NCI-H146 treated with DMSO at 0.1 percent for 48 hours (cell line): ENCODE results near the gene FUZ.

Experiments used
- DNase-seq: peaks from one replicate; lab custom pipeline; 2025; ENCODE audit not compliant: unreplicated experiment; lab: John Stamatoyannopoulos, UW

FUZ gene

DNA sequence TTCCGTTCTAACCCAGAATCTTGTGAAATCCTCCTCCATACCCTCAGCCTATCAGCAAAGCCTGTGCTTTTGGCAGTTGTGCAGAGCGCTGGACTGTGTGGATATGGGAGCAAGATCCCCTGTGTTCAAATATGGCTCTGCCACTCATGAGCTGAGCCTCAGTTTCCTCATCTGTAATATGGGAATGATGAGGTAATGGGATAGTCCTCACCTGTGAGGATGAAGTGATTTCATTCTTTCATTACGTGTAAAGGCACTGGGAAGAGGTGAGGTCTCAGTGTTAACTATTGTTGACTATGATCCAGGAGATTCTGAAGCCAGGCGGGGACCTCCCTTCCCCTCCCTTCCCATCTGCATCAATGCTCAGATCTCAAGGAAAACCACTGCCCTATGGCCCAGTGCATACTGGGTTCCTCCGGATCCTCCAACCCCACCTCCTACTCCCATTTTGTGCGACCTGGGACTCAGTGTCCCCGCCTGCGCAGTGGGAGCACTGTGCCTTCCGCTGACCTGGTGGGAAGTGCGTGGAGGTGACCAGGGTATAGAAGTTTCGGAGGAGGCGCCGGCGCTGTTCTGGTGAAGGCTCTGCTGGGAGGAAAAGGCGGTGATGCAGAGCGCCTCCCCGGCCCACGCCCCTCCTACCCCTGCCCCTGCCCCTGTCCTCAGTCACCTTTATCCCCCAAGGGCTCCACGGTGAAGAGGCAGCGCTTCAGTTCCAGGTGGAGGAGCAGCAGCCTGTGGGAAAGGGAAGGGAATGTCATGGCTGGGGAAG lies 5.0 kb downstream of the FUZ start:
- DNase-seq, result no peak

DNA sequence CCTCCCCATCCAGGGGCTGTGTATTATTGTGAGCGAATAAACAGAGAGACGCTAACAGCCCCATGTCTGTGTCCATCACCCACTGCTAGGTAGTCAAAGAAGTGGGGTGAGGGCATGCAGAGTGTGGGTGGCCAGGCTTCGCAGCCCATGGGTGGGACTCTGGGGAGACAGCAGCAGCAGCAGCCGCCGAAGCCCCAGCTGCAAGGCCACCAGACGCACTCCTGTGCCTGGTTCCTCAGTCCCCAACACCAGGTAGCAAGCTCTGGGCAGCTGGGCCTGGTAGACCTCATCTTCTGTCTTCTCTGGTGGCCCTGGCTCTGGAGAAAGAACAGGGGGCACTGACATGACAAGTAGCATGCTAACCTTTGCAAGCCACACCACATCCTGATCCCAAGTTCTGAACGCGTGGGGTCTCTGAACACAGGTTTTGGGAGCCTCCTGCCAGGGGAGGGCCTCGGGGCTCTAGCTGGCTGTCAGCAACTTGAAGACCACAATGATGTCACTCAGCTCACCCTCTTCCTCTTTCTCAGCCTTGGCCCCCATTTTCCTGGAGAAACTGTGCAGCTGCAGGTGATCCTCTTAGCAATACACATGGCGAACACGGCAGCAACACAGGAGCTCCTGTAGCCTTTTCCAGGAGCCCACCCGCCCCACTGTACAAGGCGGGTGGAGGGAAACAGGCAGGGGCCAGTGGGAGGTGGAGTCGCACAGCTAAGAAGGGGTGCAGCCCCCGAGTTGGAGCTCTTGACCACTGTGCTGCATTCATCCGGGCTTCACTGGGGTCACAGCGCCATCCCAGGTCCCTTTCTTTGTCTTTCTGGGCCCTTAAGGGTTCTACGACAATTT lies 5.8 kb downstream of the FUZ start:
- no peak for DNase-seq

DNA sequence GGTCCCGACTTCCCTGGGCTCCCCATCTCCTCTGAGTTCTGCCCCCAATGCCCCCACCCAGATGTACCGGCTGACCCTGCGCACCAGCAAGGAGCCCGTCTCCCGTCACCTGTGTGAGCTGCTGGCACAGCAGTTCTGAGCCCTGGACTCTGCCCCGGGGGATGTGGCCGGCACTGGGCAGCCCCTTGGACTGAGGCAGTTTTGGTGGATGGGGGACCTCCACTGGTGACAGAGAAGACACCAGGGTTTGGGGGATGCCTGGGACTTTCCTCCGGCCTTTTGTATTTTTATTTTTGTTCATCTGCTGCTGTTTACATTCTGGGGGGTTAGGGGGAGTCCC lies 6.5 kb downstream of the FUZ start:
- no peak for DNase-seq

DNA sequence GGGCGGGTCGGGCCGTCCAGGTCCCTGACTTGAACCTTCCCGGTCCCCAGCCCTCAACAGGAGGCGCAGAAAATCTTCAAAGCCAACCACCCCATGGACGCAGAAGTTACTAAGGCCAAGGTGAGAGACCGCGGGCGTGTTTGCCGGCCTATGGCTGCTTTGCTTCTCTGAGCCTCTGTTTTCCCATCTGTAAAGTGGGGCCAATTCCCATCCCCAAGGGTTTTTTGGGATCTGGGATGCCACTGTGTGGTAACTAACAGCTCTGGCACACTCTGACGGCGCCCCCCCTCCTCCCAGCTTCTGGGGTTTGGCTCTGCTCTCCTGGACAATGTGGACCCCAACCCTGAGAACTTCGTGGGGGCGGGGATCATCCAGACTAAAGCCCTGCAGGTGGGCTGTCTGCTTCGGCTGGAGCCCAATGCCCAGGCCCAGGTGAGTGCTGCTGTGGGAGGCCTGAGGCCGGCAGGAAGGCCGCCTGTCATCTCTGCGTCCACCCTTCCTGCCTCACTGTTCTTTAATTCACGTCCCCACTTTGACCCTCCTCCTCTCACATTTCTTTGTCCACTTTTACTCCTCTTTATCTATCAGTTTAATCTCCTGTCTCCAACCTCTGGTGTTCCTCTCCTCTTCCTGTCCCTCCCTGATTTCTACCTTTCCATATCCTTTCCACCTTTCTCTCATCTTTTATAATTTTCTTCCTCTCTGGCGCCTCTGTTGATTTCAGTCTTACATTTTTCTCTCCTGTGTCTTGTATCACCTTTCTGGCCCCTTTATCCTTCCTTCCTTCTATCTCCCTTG lies 7.1 kb downstream of the FUZ start:
- no peak for DNase-seq

GRCh38 chr19:49803529-49803856 lies 9.6 kb downstream of the FUZ start:
- no peak for DNase-seq

- no peak for DNase-seq
These were observed 10.1 kb downstream of the FUZ start for GRCh38 chr19:49802836-49803528.

DNA sequence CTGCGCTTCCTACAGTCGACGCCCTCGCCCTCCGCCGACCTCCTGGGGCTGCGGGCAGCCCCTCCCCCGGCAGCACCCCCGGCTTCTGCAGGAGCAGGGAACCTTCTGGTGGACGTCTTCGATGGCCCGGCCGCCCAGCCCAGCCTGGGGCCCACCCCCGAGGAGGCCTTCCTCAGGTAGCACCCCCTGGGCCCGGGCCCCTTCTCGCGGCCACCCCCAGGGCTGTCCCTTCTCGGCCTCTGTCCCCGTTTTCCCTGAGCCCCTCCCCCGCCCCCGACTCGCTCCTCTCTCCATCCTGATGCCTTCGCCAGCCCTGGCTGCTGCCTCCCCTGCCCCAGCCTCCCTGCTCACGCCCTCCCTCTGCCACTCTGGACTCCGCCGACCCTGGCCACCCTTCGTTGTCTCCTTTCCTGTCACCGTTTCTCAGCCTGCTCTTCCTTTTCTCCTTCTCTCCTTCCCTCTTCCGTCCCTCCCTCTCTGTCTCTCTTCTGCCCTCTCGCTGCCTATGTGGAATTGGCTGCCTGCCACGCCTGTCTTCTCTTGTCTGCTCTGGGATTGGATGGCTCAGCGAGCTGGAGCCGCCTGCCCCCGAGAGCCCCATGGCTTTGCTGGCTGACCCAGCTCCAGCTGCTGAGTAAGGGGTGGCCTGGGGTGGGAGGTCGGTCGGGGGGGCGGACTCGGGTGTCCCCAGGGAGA lies 11.0 kb downstream of the FUZ start:
- no peak for DNase-seq

GRCh38 chr19:49801401-49801888 lies 11.6 kb downstream of the FUZ start:
- no peak for DNase-seq

- no peak for DNase-seq
These were observed 12.3 kb downstream of the FUZ start for GRCh38 chr19:49800771-49801170.

DNA sequence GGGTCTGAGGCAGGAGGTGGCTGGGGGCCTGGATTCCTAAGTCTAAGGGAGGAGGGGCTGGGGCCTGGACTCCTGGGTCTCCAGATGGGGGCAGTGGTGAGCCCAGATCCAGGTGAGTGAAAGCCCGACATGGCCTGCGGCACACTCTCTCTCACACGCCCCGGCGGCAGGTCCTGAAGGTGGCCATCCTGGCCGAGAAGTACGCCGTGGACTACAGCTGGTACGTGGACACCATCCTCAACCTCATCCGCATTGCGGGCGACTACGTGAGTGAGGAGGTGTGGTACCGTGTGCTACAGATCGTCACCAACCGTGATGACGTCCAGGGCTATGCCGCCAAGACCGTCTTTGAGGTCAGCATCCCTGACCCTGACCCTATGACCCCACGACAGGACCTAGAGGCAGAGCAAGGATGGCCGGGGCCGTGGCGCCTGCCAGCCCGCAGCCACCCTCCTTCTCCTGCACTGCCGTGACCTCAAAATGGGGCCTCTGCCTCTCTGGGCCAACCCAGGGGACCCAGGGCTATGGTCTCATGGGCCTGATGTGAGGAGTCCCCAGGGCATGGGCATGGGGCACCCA lies 13.2 kb downstream of the FUZ start:
- DNase-seq, result no peak

DNA sequence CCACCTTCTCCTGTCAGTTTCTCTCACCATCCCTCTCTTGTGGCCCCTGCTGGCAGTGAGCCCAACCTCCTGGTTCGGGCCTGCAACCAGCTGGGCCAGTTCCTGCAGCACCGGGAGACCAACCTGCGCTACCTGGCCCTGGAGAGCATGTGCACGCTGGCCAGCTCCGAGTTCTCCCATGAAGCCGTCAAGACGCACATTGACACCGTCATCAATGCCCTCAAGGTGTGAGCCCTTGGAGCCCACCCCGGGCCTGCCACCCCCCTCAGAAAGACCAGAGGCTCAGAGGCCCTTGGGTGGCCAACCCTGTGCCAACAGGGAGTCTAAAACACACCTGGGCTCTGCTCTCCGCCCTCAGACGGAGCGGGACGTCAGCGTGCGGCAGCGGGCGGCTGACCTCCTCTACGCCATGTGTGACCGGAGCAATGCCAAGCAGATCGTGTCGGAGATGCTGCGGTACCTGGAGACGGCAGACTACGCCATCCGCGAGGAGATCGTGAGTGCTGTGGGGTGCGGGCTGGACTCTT lies 13.8 kb downstream of the FUZ start:
- DNase-seq, result no peak

GRCh38 chr19:49798574-49798973 lies 14.5 kb downstream of the FUZ start:
- DNase-seq, result no peak

GRCh38 chr19:49795615-49796014 lies 17.5 kb downstream of the FUZ start:
- no peak for DNase-seq

DNA sequence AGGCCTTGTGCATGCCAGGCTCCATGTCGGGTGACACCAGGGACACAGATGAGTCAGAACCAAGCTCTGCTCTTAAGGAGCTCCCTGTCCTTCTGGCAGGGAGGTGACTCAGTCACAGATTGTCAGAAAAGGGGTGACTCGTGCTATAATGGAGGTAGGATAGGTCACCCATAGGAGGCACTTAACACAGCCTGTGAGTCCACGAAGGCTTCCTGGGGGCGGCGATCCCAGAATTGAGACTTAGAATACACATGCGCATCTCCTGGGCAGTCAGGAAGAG lies 19.6 kb downstream of the FUZ start:
- no peak for DNase-seq

DNA sequence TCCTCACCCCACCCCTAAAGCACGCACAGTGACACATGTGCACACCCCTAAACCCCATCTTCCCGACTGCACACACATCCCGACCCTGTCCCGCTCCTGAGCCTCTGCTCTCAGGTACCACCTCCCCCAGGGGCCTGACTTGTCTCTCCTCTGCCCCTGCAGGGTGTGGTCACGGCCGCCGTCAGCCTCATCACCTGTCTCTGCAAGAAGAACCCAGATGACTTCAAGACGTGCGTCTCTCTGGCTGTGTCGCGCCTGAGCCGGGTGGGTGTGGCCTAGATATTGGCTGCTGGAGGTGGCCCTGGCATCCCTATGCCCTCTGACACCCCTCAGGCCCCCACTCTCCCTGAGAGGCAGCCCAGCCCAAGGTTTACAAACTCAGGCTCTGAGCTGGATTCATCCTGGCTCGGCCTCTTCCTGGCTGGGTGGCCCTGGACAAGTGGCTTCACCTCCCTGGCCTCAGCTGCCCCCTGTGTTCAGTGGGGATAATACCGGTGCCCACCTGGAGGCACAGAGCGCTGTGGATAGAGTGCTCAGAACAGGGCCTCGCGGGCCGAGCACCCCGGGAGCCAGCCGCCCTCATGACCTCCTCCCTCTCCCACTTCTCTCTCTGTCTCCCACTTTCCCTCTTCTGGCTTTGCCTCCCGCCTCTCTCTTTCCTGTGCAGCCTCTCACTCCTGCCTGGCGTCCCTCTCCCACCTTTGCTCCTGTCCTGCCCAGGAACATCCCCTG lies 20.1 kb downstream of the FUZ start:
- no peak for DNase-seq

DNA sequence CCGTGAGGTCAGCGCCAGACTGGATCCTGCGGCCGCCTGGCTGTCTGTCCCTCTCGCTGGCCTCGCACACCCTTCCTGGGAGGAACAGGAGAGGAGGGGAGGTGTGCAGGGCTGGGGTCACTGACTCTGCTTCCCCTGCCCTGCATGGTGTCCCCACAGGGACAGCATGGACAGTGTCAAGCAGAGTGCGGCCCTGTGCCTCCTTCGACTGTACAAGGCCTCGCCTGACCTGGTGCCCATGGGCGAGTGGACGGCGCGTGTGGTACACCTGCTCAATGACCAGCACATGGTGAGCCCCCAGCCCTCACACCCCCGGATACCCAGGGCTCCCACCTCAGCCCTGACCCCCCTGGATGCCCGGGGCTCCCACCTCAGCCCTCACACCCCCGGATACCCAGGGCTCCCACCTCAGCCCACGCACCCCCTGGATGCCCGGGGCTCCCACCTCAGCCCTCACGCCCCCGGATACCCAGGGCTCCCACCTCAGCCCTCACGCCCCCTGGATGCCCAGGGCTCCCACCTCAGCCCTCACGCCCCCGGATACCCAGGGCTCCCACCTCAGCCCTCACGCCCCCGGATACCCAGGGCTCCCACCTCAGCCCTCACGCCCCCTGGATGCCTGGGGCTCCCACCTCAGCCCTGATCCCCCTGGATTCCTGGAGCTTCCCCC lies 21.2 kb downstream of the FUZ start:
- no peak for DNase-seq

DNA sequence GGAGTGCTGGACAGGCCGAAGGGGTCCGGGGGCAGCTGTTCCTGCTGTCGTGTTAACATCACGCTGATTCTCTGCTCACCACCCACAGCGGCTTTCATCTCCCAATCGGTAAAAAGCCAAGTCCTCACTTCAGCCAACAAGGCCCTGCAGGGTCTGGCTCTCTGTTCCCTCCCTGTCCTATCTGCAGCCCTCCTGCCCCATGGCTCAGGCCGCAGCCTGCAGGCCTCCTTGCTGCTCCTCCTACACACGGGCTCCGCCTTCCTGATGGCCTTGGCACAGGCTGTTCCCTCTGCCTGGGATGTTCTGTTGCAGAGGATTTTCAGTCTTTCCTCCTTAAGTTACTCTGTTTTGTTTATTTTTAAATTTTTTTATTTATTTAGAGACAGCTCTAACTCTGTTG lies 22.2 kb downstream of the FUZ start:
- DNase-seq, result no peak

- no peak for DNase-seq
These were observed 24.2 kb downstream of the FUZ start for GRCh38 chr19:49788857-49789256.

- DNase-seq, result no peak
These were observed 25.3 kb downstream of the FUZ start for GRCh38 chr19:49787746-49788145.
